Spleen (tissue), 11 donors: ENCODE data around the gene CFAP210. TPM values are rescaled to one million over a fixed set of nuclear protein-coding genes. Genes with fewer than 3 reads are reported as not detected.

Experiments
- DNase-seq: peaks from one replicate; pipeline ENCODE4 v3.0.0-alpha.2; 2020
- H3K27ac ChIP-seq, 8 donors: fragments of 200-600 bp; sonication (generic) in 7 of 8; 1 replicate in 4 of 8; 2 replicates in 4 of 8; pipeline versions ENCODE4 v1.5.0 to v1.8.0; 2016 to 2021; ENCODE audit warnings: inconsistent platforms in 4 of 8, mild to moderate bottlenecking in 4 of 8, moderate library complexity in 1 of 8
- H3K27me3 ChIP-seq, 7 donors: fragments of 200-600 bp; sonication (generic) in 6 of 7; replicated peaks in 1 of 7; 1 replicate in 4 of 7; 2 replicates in 3 of 7; pipeline versions ENCODE4 v1.5.0 to v1.8.0; 2016 to 2021; ENCODE audit warnings: inconsistent platforms in 3 of 7, mild to moderate bottlenecking in 1 of 7
- H3K36me3 ChIP-seq, 6 donors: fragments of 200-600 bp; sonication (generic) in 5 of 6; 1 replicate in 4 of 6; 2 replicates in 2 of 6; pipeline versions ENCODE4 v1.5.0 to v1.8.0; 2016 to 2021; ENCODE audit warnings: inconsistent platforms in 2 of 6
- H3K4me1 ChIP-seq, 6 donors: fragments of 200-600 bp; sonication (generic) in 5 of 6; 1 replicate in 3 of 6; 2 replicates in 3 of 6; pipeline versions ENCODE4 v1.5.0 to v1.8.0; 2016 to 2021; ENCODE audit warnings: inconsistent platforms in 3 of 6
- H3K4me3 ChIP-seq, 8 donors: fragments of 200-600 bp; sonication (generic) in 7 of 8; 1 replicate in 4 of 8; 2 replicates in 4 of 8; pipeline versions ENCODE4 v1.5.0 to v1.8.0; 2016 to 2021; ENCODE audit warnings: inconsistent platforms in 4 of 8, mild to moderate bottlenecking in 4 of 8, moderate library complexity in 2 of 8
- H3K9me3 ChIP-seq, 8 donors: fragments of 200-600 bp; sonication (generic) in 7 of 8; 1 replicate in 4 of 8; 2 replicates in 4 of 8; pipeline versions ENCODE4 v1.5.0 to v1.8.0; 2016 to 2021; ENCODE audit warnings: inconsistent platforms in 4 of 8
- POLR2A ChIP-seq, 3 donors: fragments of 450-650 bp; IDR thresholded peaks; one replicate each; pipeline ENCODE4 v1.5.1; 2017; ENCODE audit warnings: antibody characterized with exemption in 3 of 3, mild to moderate bottlenecking in 1 of 3
- POLR2AphosphoS5 ChIP-seq, 3 donors: sonication (generic); formaldehyde crosslinking; IDR thresholded peaks; one replicate each; pipeline ENCODE4 v1.5.1; 2017; ENCODE audit warnings: antibody characterized with exemption in 3 of 3
- WGBS, 5 donors: extraction: QIAGEN DNeasy Blood & Tissue Kit in 3 of 5; methylation state at CpG; one replicate each; pipeline versions ENCODE4 v1.1.5 to v1.1.7; 2013 to 2018; 5-methylcytosine and 5-hydroxymethylcytosine counted together
- intact Hi-C: fragments of 100-400 bp; cut with DNase I; formaldehyde crosslinking; loops from one replicate; pipeline ENCODE4 v1.15.0; 2023; ENCODE audit warnings: low total_unique reads
- polyA plus RNA-seq, 3 donors: library from polyadenylated mRNA; stranded (reverse); fragments of 200-250 nt; gene quantifications; one replicate each; pipeline ENCODE4 v1.2.1, GENCODE V29; 2013
- total RNA-seq, 7 donors: library from RNA; depleted of rRNA in 3 of 7; stranded (reverse); fragments of >200 nt in 3 of 7; fragmentation: NEBNext Ultra II Directional in 4 of 7; extraction: Animal tissue kit (Norgen Biotek cat#: 25700) in 4 of 7; gene quantifications; one replicate each; pipeline versions ENCODE4 v1.1.0 to v1.2.1, GENCODE V29; 2016 to 2021
- TF ChIP-seq, protein P1 (sequence below), 11 experiments: fragments of 200-600 bp in 7 of 11; fragments of 450-650 bp in 4 of 11; sonication (generic) in 4 of 11; IDR thresholded peaks in 8 of 11; conservative IDR thresholded peaks in 3 of 11; 1 replicate in 7 of 11; 2 replicates in 4 of 11; pipeline versions ENCODE4 v1.4.0 to v1.8.0; 2016 to 2021; ENCODE audit warnings: antibody characterized with exemption in 11 of 11, inconsistent platforms in 4 of 11, mild to moderate bottlenecking in 1 of 11
- donor health status: healthy with polysubstance abuse.
- donor health status: DM: no; HTN: no; CAD: no; lungs with moderate emphysema.
- donor health status: DM: no; HTN: no; CAD: no.
- donor health status: Bipolar disorder and iron deficiency.
- donor health status: healthy.
- donor health status: DM: no; HTN: no; CAD: no.
- donor health status: DM: yes; HTN: yes; CAD: no.

CFAP210 gene
- total and polyA plus RNA-seq, 10 donors: 0.09 to 0.15 TPM; not detected in 8

DNA sequence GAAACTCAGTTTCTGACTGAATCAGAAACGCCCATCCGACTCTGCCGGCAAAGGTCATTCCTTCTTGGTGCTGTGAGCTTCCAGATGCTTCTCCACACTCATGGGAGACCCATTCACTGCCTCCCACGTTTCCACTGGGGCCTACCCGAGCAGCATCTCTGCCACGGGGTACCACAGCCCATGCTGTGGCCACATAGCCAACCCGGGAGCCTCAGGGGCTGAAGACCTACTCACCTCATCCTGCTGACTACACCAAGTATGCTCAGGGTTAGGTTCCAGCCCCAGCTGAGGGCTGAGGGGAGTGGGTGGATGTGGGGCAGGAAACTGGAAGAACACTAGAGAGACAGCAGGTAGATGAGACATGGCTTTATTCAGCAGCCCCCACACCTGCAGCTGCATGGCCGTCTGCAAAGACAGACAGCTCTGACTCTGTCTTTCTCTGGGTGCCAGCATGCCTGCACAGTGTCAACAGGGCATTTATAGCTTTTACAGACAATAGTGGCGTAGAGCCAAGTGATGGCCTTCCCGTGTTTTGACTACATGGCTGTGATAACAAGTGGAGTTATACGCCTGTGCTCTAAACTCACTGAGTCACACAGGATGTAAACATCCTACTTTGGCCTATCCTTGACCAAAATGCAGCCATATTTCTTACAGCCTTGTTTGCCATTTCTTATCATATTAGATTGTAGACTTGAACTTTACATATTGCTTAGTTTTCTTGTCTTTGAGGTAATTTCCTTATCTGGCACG lies 22.9 kb upstream of the CFAP210 start:
- 72 to 88% (median 76%) methylated on average over 5 to 12 of the region's 12 CpGs for WGBS, 5 donors

DNA sequence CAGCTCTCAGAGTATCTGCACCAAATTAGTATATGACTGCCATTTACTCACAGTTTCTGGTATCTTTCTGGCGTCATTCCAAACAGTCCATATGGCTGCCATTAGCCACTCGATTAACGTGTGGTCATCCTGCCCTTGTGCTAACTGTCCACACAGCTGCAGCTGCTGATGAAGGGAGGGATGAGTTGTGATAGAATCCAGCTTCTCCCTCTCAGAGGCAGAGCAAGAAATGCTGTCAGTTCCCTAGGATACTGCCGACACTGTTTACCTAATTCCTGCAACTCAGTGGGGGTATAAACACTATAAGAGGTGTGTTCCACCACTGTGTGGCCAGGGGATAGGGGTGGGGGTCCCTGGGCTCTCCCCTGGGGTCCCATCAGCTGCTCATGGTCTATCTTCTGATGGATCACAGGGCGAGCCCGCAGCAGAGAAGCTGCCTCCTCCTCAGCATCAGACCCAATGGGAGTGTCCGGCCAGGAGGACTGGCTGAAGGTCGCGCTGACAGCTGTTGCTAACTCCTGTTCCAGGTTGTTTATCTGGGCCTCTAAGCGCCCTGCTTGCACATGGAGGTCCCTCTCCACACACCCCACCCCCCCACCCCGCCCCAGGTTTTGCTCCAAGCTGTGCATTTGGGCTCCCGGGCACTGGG lies 22.2 kb upstream of the CFAP210 start:
- H3K4me1 ChIP-seq: peaks cover 0 to 15% (median 3%) of the 10 kb centered on the region in 6 donors
- 70 to 82% (median 78%) methylated on average over 4 to 12 of the region's 12 CpGs for WGBS, 5 donors

More for the DNA sequence above, 22.9 kb upstream of the CFAP210 start:
- TF ChIP-seq POLR2AphosphoS5 (IDR thresholded peaks at IDR 0.05) (peak in 1 of 3 donors; percentile 48), POLR2A (IDR thresholded peaks at IDR 0.05) (no peak)
- DNase-seq: no peak
- intact Hi-C loops: no loop called here
- Histone ChIP-seq H3K4me1 (peaks cover 0 to 15% (median 3%) of the 10 kb centered on the region in 6 donors), H3K27me3 (no peaks in the 10 kb centered on the region), H3K9me3 (peaks cover 0 to 1% (median 0%) of the 10 kb centered on the region in 8 donors), H3K4me3 (peak overlapping the region in 1 of 8 donors; percentile 42), H3K27ac (peak overlapping the region in 1 of 8 donors; percentile 17), H3K36me3 (no peaks in the 10 kb centered on the region)

DNA sequence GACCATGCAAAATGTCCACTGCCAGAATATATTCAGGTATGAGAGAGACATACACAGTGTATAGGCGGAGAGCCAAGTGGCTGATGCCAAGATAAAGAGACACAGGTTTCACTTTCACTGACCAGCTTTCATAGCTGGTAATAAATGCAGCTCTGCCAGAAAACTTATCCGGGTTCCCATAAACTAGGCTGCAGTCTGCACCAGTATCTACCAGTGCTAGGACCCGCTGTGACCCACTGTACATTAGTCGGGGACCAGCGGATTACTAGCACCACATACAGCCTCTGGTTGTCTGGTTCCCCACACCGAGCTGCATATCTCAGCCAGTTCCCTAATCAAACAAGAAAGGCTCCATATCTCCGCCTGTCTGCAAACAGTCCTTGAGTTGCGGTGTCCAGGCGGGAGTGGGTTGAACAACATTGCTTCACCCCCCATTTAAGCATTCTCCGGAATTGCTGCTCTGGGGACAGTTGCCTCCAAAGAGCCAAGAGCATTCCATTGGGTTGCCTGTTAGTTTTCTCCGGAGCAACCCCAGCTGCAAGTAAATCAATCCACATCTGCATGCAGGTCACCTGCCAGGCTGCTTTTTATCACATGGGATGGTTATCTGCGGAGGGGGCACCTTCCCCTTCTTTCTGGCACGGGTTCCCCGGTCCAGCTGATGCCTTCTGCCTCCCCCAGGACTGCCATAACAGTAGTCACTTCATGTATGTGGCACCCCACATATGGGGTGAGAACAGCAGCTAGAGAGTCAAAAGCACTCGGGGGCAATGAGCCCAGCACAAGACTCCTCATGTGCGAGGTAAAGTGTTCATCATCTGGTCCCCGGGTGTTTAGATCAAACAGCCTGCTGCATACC lies 21.4 kb upstream of the CFAP210 start:
- TF ChIP-seq POLR2A (IDR thresholded peaks at IDR 0.05) (no peak), POLR2AphosphoS5 (IDR thresholded peaks at IDR 0.05) (no peak)
- TF ChIP-seq, protein P1, sequence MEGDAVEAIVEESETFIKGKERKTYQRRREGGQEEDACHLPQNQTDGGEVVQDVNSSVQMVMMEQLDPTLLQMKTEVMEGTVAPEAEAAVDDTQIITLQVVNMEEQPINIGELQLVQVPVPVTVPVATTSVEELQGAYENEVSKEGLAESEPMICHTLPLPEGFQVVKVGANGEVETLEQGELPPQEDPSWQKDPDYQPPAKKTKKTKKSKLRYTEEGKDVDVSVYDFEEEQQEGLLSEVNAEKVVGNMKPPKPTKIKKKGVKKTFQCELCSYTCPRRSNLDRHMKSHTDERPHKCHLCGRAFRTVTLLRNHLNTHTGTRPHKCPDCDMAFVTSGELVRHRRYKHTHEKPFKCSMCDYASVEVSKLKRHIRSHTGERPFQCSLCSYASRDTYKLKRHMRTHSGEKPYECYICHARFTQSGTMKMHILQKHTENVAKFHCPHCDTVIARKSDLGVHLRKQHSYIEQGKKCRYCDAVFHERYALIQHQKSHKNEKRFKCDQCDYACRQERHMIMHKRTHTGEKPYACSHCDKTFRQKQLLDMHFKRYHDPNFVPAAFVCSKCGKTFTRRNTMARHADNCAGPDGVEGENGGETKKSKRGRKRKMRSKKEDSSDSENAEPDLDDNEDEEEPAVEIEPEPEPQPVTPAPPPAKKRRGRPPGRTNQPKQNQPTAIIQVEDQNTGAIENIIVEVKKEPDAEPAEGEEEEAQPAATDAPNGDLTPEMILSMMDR (IDR thresholded peaks at IDR 0.05 in 8 of 11, conservative IDR thresholded peaks at IDR 0.05 in 3 of 11): no peak
- H3K36me3 ChIP-seq: no peaks in the 10 kb centered on the region
- no peaks in the 10 kb centered on the region for H3K27me3 ChIP-seq
- H3K9me3 ChIP-seq: peaks cover 0 to 8% (median 0%) of the 10 kb centered on the region in 8 donors
- H3K4me3 ChIP-seq: peak overlapping the region in 1 of 8 donors; percentile 42
- WGBS, 5 donors: 68 to 87% (median 78%) methylated on average over 16 to 17 of the region's 17 CpGs
- intact Hi-C loops: no loop called here
- no peak for DNase-seq
- H3K4me1 ChIP-seq: peaks cover 0 to 15% (median 3%) of the 10 kb centered on the region in 6 donors
- no peak overlapping the region for H3K27ac ChIP-seq

More for the DNA sequence above, 22.2 kb upstream of the CFAP210 start:
- intact Hi-C loops: no loop called here
- no peaks in the 10 kb centered on the region for H3K27me3 ChIP-seq
- H3K4me3 ChIP-seq: peak overlapping the region in 1 of 8 donors; percentile 42
- peaks cover 0 to 8% (median 0%) of the 10 kb centered on the region in 8 donors for H3K9me3 ChIP-seq
- DNase-seq: no peak
- no peaks in the 10 kb centered on the region for H3K36me3 ChIP-seq
- no peak for TF ChIP-seq POLR2AphosphoS5 (IDR thresholded peaks at IDR 0.05)
- TF ChIP-seq POLR2A (IDR thresholded peaks at IDR 0.05): no peak
- TF ChIP-seq, protein P1 (IDR thresholded peaks at IDR 0.05 in 8 of 11, conservative IDR thresholded peaks at IDR 0.05 in 3 of 11): no peak
- no peak overlapping the region for H3K27ac ChIP-seq

DNA sequence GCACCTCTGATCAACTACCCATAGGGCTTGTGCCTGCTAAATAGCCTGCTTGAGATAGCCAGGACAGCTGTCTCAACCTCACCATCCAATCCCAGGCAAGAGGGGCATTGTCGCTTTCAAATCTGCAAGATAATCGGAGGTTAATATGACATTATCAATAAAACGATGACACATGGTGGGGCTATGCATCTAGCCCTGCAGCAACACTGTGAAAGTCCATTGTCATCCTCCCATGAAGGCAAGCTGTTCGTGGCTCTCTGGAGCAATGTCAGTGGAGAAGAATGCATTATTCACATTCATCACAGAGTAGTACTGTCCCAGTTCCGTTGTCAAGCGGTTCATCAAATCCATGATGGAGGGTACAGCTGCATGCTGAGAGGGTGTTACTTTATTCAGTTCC lies 20.5 kb upstream of the CFAP210 start:
- DNase-seq: no peak
- WGBS, 5 donors: 94 to 98% (median 95%) methylated on average over 6 of the region's 6 CpGs
- TF ChIP-seq, protein P1 (IDR thresholded peaks at IDR 0.05 in 8 of 11, conservative IDR thresholded peaks at IDR 0.05 in 3 of 11): no peak
- TF ChIP-seq POLR2AphosphoS5 (IDR thresholded peaks at IDR 0.05) (no peak), POLR2A (IDR thresholded peaks at IDR 0.05) (no peak)
- Histone ChIP-seq H3K4me1 (peaks cover 0 to 15% (median 3%) of the 10 kb centered on the region in 6 donors), H3K27ac (no peak overlapping the region), H3K36me3 (no peaks in the 10 kb centered on the region), H3K27me3 (no peaks in the 10 kb centered on the region), H3K4me3 (no peak overlapping the region), H3K9me3 (peaks cover 0 to 8% (median 0%) of the 10 kb centered on the region in 8 donors)
- intact Hi-C loops: no loop called here
